ENCODE data around the gene SH3BP1. TPM values are rescaled to one million over a fixed set of nuclear protein-coding genes. Genes with fewer than 3 reads are reported as not detected.

SH3BP1 gene
- total and polyA plus RNA-seq, 9 of the 15 experiments (the other 6 are each of a cell fraction or from before 2014, with no cell fraction given): 0.10 to 36.2 (median 10.4) TPM

DNA sequence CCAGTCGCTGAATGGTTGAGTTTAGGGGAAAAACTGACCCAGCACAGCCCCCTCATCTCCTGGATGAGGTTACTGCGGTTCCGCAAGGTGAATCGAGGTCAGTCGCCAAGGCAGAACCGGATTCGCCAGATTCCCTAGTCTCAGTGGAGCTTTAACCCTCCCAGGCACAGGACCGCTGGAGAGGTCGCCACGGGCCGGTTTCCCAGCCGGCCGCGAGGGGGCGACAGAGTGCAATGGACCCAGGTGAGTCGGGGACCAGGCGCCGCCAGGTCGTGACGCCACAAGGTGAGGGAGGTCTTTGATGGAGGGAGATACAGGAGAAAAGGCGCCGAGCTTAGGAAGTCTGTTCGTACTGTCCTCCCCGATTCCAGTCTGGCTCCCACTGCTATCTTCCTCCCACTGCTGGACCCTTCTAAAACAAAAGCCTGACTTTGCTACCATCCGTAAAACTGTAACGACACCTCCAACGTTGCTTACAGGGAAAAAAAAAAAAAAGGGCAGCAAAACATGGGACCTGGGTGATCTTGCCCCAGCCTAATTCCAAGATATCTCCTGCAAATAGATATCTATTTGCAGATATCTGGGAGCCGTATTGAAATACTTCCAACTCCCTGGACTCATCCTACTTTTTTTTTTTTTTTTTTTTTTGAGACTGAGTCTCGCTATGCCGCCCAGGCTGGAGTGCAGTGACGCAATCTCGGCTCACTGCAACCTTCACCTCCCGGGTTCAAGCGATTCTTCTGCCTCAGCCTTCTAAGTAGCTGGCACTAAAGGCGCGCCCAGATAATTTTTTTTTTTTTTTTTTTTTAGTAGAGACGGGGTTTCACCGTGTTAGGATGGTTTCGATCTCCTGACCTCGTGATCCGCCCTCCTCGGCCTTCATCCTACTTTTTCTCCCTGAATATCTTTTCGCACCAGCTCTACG is 32.2 kb upstream of the SH3BP1 start (continued):
- TF ChIP-seq ZNF197 (CRISPR knock-in tag; IDR thresholded peaks at IDR 0.05; ENCODE audit: low read depth) (no peak), SMAD2 (IDR thresholded peaks at IDR 0.05; ENCODE audit: low read depth, low read length) (no peak), POLR3A (IDR thresholded peaks at IDR 0.05; ENCODE audit: borderline replicate concordance, extremely low read depth, insufficient read depth, insufficient read length) (no peak), ZNF75A (CRISPR knock-in tag; IDR thresholded peaks at IDR 0.05) (no peak), YBX1 (IDR thresholded peaks at IDR 0.05) (no peak), RNF219 (CRISPR knock-in tag; IDR thresholded peaks at IDR 0.05) (no peak), KAT7 (CRISPR knock-in tag; IDR thresholded peaks at IDR 0.05; ENCODE audit: borderline replicate concordance) (no peak), NFE2 (IDR thresholded peaks at IDR 0.05; ENCODE audit: low read depth) (0 out of 2 replicates have a peak, but pooled peaks have one; percentile 2), RBM17 (IDR thresholded peaks at IDR 0.05; ENCODE audit: borderline replicate concordance, low read depth, low read length) (no peak), NFE2L1 (tag; IDR thresholded peaks at IDR 0.05; ENCODE audit: borderline replicate concordance, low read depth) (no peak), TAF7 (tag; IDR thresholded peaks at IDR 0.05) (no peak), XRCC5 (IDR thresholded peaks at IDR 0.05; ENCODE audit: low read depth, low read length) (0 out of 2 replicates have a peak, but pooled peaks have one; percentile 43), NR2F6 (CRISPR knock-in tag; IDR thresholded peaks at IDR 0.05) (no peak), ZNF184 (CRISPR knock-in tag; IDR thresholded peaks at IDR 0.05) (no peak), SAP30 (IDR thresholded peaks at IDR 0.05; ENCODE audit: borderline replicate concordance, insufficient read depth, low read depth, low read length, poor library complexity, severe bottlenecking) (no peak), JUNB (CRISPR knock-in tag; conservative IDR thresholded peaks at IDR 0.05) (no peak), MEF2D (tag; conservative IDR thresholded peaks at IDR 0.05; ENCODE audit: low read depth) (no peak)
- TF ChIP-seq, protein P1, sequence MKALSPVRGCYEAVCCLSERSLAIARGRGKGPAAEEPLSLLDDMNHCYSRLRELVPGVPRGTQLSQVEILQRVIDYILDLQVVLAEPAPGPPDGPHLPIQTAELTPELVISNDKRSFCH (CRISPR knock-in tag; IDR thresholded peaks at IDR 0.05): no peak
- TF ChIP-seq, protein P1 (tag; IDR thresholded peaks at IDR 0.05): 0 out of 2 replicates have a peak, but pooled peaks have one; percentile 44
- TF ChIP-seq, protein P2, sequence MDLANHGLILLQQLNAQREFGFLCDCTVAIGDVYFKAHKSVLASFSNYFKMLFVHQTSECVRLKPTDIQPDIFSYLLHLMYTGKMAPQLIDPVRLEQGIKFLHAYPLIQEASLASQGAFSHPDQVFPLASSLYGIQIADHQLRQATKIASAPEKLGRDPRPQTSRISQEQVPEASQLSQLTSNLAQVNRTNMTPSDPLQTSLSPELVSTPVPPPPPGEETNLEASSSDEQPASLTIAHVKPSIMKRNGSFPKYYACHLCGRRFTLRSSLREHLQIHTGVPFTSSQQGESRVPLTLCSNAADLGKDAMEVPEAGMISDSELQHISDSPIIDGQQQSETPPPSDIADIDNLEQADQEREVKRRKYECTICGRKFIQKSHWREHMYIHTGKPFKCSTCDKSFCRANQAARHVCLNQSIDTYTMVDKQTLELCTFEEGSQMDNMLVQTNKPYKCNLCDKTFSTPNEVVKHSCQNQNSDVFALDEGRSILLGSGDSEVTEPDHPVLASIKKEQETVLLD (IDR thresholded peaks at IDR 0.05): peak; percentile 34; the same call in 1 of the 2 replicates
